GM18909 (cell line): Measurements from ENCODE around the gene SLAMF9.

Experiments used
- ATAC-seq: cut with Tn5 transposase; IDR thresholded peaks from one replicate; pipeline ENCODE4 v1.9.1; 2021; ENCODE audit warnings: mild to moderate bottlenecking; ENCODE audit not compliant: unreplicated experiment, poor library complexity

Gene SLAMF9

GRCh38 chr1:159977364-159978106 lies 23.5 kb upstream of the SLAMF9 start:
- ATAC-seq = no peak

- no peak for ATAC-seq
Observed at GRCh38 chr1:159974350-159974965, 20.4 kb upstream of the SLAMF9 start.

DNA sequence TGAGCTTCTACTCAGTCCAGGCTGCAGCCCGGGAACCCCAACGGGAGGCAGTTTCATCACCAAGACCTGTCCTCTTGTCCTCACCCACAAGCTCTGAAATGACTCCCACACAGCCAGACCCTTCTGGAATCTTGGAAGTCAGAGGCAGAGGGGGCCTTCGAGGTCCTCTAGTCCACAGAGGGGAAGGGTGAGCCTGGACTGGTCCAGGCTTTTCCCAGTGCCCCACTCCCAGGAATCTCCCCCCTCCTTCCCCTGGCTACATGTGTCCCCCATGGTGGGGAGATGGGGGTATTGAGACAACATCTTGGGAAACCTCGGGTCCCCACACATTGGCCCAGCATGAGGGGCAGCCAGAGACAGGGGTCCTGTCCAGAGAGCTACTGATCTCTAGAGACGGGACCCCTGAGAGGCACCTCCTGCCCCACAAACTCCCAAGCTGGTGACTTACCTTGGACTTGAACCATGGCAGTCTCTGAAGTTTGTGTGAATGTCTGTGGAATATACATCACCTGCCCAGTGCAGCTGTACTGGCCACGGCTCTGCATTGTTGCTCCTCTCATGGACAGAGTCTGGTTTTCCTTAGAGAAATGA lies 19.4 kb upstream of the SLAMF9 start:
- no peak for ATAC-seq

- no peak for ATAC-seq
Observed at GRCh38 chr1:159972443-159973205, 18.6 kb upstream of the SLAMF9 start.

DNA sequence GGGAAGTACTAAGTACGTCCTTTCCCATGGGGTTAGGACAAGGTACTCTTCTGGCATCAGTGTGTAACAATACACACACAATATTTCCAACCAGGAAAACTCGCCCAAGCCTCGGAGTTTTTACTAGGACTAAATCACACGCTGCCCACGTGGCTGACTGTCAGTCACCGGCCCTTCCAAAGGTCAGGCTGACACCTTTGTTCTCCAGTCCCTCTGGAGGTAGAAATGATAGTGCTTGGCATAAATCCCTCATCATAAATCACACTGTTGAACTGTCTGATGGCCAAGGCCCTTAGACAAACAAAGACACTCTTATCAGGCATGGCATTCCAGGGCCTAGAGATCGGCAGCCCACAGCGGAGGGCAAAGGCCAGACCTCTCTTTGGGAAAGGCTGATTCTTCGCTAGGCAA lies 16.9 kb upstream of the SLAMF9 start:
- ATAC-seq = no peak

- no peak for ATAC-seq
Observed at GRCh38 chr1:159968901-159969300, 14.9 kb upstream of the SLAMF9 start.

DNA sequence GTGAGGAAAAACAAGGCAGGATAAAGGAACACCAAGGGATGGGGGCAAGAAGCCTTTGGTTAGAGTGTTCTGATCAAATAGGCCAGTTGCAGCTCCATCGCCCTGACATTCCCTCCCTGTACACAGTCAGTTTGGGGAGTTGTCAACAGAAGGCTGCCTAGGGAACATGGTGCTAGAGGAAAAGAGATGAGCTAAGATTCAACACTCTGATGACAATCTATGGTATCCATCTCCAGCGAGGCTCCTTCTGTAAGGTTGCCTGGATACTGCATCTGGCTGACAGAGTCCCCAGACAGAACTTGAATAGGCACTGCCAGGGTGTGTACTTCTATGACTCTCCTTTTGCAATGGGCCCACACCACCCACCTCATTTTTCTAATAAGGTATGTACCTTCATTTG lies 11.2 kb upstream of the SLAMF9 start:
- ATAC-seq = no peak

GRCh38 chr1:159964144-159964543 lies 10.1 kb upstream of the SLAMF9 start:
- ATAC-seq = no peak

- ATAC-seq = no peak
Observed at GRCh38 chr1:159962176-159962575, 8.1 kb upstream of the SLAMF9 start.

GRCh38 chr1:159961636-159962035 lies 7.6 kb upstream of the SLAMF9 start:
- ATAC-seq = no peak

- ATAC-seq = no peak
Observed at GRCh38 chr1:159960721-159961381, 6.8 kb upstream of the SLAMF9 start.

DNA sequence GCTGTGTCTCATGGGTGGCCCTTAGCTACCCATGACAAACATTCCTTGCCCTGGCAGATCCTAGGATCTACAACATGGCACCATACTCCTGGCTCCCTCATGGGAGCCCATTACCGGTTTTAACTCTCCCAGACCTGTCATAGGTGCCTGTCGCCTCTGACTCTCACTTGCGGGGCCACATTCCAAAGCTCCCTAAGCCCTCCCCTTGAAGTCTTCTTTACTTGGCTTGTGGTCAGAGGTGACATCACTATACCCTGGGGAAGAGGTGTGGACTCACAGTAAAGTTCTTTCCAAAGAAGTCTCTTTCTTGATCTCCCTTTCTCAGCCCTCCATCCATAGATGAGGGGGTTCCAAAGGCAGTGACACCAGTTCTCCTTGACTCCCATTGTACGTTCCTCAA lies 5.4 kb upstream of the SLAMF9 start:
- no peak for ATAC-seq

DNA sequence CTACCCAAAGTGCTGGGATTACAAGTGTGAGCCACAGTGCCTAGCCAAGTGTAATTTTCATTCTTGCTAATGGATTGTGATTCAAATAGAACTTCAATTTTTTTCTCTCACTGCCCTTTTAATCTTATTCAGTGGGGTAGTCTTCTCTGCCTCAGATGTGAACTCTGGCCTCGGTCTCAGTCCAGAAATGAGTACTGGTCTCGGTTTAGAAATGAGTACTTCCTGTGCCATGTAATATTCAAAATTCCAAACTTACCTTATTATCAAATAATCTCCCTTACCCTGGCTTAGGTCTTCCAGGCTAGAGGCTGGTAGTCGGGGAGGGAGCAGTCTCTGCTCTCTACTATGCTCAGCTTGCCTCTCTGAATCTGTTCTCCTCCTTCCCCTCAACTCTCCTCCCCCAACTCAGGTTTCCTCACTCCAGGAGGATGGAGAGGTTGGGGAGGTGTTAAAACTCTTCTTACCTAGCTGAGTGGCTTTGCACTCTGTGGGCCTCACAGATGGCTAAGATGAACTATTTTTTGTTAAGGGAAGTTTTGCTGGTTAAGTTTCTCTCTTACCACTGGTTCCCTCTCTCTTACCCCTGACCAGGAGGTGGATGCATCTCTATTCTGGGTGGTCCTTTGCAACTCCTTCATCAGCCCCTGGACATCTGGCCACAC lies 4.8 kb upstream of the SLAMF9 start:
- no peak for ATAC-seq

DNA sequence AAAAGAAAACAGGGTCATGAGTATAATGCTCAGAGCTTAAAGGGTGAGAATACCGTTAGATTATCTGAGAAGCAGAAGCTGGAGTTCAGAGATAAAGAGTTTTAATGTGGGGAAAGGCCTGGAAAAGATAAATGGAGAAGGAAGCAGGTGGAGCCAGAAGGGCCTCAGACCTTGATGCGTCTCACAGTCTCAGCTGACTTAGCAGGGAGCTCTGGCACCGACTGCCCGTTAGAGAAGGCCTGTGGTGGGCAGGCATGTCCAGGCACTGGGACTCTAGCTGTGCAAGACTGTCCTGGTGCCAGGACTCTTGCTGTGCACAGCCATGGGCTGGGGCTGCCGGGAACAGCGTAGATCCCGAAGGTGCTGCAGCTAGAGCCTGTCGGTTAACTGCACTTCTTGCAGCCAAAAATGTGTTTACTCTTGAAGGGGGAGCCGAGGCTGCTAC lies 3.8 kb upstream of the SLAMF9 start:
- ATAC-seq = no peak

- no peak for ATAC-seq
Observed at GRCh38 chr1:159955456-159955855, 1.4 kb upstream of the SLAMF9 start.

- ATAC-seq = no peak
Observed at GRCh38 chr1:159952932-159953331, 1.1 kb downstream of the SLAMF9 start.

DNA sequence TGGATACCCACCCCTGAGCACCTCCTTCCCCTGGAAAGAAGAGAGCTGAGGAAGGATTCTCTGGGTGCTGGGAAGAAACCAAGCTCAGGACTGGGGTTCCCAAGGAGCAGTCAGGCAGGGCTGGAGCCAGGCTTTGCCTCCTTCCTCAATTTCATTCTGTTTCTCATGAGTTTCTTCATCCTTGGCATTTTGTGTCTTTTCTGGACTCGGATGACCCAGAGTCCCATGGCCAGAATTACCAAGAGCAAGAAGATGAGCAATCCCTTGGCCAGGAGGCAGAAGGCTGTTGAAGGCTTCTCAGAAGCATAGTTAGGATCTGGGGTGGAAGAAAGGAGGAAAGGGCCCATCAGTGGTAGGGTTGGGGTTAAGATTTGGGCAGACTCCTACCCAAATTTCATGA lies 2.5 kb downstream of the SLAMF9 start:
- no peak for ATAC-seq

GRCh38 chr1:159951016-159951415 lies 3.0 kb downstream of the SLAMF9 start:
- no peak for ATAC-seq

DNA sequence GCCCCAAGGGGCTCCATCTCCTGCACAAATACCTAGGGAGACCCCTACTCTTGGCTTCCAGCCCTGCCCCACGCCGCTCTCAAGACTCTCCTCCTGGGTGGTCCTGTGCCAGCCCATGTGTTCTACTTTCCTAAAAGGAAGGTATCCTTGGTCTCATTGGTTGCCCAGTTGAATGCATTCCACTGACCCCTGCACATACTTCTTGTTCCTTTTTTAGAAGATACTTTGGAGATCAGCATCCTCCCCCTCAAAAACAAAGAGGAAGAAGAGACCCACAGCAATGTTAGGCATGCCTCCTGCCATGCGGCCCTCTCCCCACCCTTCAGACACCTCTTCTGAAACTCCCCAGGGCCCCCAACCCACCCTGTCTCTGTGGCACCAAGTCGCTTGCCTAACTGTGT lies 4.1 kb downstream of the SLAMF9 start:
- ATAC-seq = no peak

GRCh38 chr1:159949123-159949522 lies 4.9 kb downstream of the SLAMF9 start:
- ATAC-seq = no peak
